Panc1 (cell line): ENCODE data around the gene DNER. TPM values are rescaled to one million over a fixed set of nuclear protein-coding genes. Genes with fewer than 3 reads are reported as not detected.
"Not testable (repeated sequence)": the region's sequence is repeated elsewhere in the genome, so short reads cannot be mapped to it uniquely, and the experiment has no call there.

Experiments used
- ATAC-seq: fragments of 200-7000 bp; cut with Tn5 transposase; 2 replicates; pipeline ENCODE4 v1.9.1; 2020; ENCODE audit warnings: mild to moderate bottlenecking, moderate library complexity
- BruUV-seq: library from RNA; stranded (reverse); fragments of 400-500 nt; replicated peaks from 2 replicates; lab custom pipeline; 2021; lab: Mats Ljungman, UMichigan
- CTCF ChIA-PET: fragments of 300-600 bp; sonication (Branson Sonifier 250); formaldehyde crosslinking; loops from one replicate; lab custom pipeline; 2022; ENCODE audit warnings: antibody characterized with exemption; lab: Charles Lee
- POLR2A ChIA-PET: fragments of 300-600 bp; sonication (Branson Sonifier 250); formaldehyde crosslinking; loops from one replicate; lab custom pipeline; 2022; ENCODE audit warnings: antibody characterized with exemption; lab: Charles Lee
- DNase-seq: peaks from one replicate; pipeline ENCODE4 v3.0.0-alpha.2; 2010; ENCODE audit warnings: low read depth, low spot score
- H3K27ac ChIP-seq: 2 replicates; pipeline ENCODE4 v1.5.1; 2011; ENCODE audit warnings: mild to moderate bottlenecking, low read length, inconsistent platforms
- H3K27me3 ChIP-seq: fragments of 200-500 bp; sonication (Bioruptor generic); 2 replicates; pipeline ENCODE4 v1.6.0; 2014; ENCODE audit warnings: low read length, inconsistent platforms; ENCODE audit not compliant: control insufficient read depth, insufficient read depth
- H3K36me3 ChIP-seq: fragments of 200-500 bp; sonication (Bioruptor generic); 2 replicates; pipeline ENCODE4 v1.5.1; 2014; ENCODE audit warnings: inconsistent platforms, mild to moderate bottlenecking, low read length, moderate library complexity; ENCODE audit not compliant: control insufficient read depth, insufficient read depth
- H3K4me1 ChIP-seq: 2 replicates; pipeline ENCODE4 v1.5.1; 2011; ENCODE audit warnings: inconsistent platforms, mild to moderate bottlenecking, low read length, moderate library complexity; ENCODE audit not compliant: control insufficient read depth, insufficient read depth
- H3K4me3 ChIP-seq, 2 experiments: 2 replicates each; pipeline ENCODE4 v1.5.1; 2011 to 2012; ENCODE audit warnings: low read depth in 2 of 2, low read length in 2 of 2, mild to moderate bottlenecking in 2 of 2, inconsistent platforms in 1 of 2, moderate library complexity in 1 of 2
- H3K9me3 ChIP-seq: fragments of 200-500 bp; sonication (Bioruptor generic); 2 replicates; pipeline ENCODE4 v1.5.1; 2014; ENCODE audit warnings: low read depth, mild to moderate bottlenecking, inconsistent platforms, low read length, moderate library complexity; ENCODE audit not compliant: control insufficient read depth, insufficient read depth
- POLR2AphosphoS5 ChIP-seq: IDR thresholded peaks from 2 replicates; pipeline ENCODE4 v1.6.1; 2012; ENCODE audit warnings: mild to moderate bottlenecking, low read depth, low read length, moderate library complexity
- SIN3A ChIP-seq: IDR thresholded peaks from 2 replicates; pipeline ENCODE4 v1.6.1; 2012; ENCODE audit warnings: low read depth, mild to moderate bottlenecking, low read length, moderate library complexity, borderline replicate concordance; ENCODE audit not compliant: insufficient read depth
- TCF7L2 ChIP-seq: IDR thresholded peaks from 2 replicates; pipeline ENCODE4 v1.6.1; 2011; ENCODE audit warnings: mild to moderate bottlenecking, low read depth, low read length, inconsistent platforms
- in situ Hi-C: cut with HindIII; loops from 2 replicates; pipeline ENCODE4 v1.10.0; 2016; ENCODE audit warnings: low sequenced_read_pairs, low pct_unique_long_range_greater_than_20kb
- intact Hi-C: fragments of 100-400 bp; cut with micrococcal nuclease; formaldehyde crosslinking; loops from one replicate; pipeline ENCODE4 v1.10.0; 2022; ENCODE audit not compliant: unreplicated experiment
- total RNA-seq: library from RNA; stranded (reverse); gene quantifications from one replicate; pipeline ENCODE4 v1.2.1, GENCODE V29; 2021; ENCODE audit not compliant: unreplicated experiment
- TF ChIP-seq, protein P1 (sequence below): fragments of 450-650 bp; IDR thresholded peaks from 2 replicates; pipeline ENCODE4 v1.5.1; 2017; ENCODE audit warnings: mild to moderate bottlenecking
- TF ChIP-seq, protein P2 (sequence below), 2 experiments: IDR thresholded peaks; 2 replicates each; pipeline ENCODE4 v1.6.1; 2011 to 2012; ENCODE audit warnings: low read depth in 2 of 2, control low read depth in 1 of 2, low read length in 1 of 2, mild to moderate bottlenecking in 1 of 2, moderate library complexity in 1 of 2; ENCODE audit not compliant: insufficient read depth in 1 of 2

Gene DNER
- total RNA-seq, 1 experiment from 2014 or later, result 0.31 TPM

DNA sequence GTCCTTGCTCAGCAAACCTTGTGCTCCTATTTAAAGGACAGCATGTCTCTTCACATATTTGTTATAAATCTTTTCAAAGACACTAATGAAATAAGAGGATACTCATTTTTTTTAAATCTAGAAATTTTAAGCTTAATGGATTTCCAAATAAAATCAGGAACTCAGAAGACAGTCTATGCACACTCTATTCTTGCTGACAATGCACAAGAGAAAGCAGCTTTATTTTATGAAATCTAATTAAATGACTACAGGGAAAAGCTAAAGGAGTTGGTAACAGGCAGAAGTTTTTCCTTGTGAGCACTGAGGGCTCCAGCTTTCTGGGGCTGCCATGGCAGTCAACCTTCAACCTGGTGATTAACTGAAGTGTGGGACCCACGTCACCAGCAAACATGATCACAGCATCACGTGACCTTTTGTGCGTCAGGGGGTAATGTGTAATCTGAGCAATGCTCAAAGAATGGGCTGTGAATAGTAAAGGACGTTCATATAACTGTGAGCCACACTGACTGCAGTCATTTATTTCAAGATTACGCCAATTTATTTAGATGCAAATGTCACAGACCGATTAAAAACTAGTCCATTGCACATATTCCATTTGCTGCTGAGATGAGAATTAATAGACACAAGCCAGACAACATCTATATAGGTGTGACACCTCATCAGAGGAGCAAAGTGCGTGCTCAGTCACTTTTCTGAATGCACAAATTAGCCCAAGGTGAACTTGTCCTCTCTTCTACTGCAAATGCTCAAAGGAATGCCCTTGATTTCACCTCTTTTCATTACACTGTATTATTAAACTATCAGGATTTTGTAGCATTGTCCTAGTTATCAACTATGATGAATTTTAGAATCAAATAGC is 11.6 kb upstream of the DNER start:
- Histone ChIP-seq H3K27me3 (peaks cover 3% of the 10 kb centered on the region; the same call in 1 of the 2 replicates), H3K9me3 (no peaks in the 10 kb centered on the region), H3K27ac (no peak overlapping the region), H3K36me3 (no peaks in the 10 kb centered on the region), H3K4me1 (no peaks in the 10 kb centered on the region), H3K4me3 (no peak overlapping the region)
- ATAC-seq (no peak), DNase-seq (peak; percentile 42)
- TF ChIP-seq SIN3A, result no peak
- TF ChIP-seq, protein P1, sequence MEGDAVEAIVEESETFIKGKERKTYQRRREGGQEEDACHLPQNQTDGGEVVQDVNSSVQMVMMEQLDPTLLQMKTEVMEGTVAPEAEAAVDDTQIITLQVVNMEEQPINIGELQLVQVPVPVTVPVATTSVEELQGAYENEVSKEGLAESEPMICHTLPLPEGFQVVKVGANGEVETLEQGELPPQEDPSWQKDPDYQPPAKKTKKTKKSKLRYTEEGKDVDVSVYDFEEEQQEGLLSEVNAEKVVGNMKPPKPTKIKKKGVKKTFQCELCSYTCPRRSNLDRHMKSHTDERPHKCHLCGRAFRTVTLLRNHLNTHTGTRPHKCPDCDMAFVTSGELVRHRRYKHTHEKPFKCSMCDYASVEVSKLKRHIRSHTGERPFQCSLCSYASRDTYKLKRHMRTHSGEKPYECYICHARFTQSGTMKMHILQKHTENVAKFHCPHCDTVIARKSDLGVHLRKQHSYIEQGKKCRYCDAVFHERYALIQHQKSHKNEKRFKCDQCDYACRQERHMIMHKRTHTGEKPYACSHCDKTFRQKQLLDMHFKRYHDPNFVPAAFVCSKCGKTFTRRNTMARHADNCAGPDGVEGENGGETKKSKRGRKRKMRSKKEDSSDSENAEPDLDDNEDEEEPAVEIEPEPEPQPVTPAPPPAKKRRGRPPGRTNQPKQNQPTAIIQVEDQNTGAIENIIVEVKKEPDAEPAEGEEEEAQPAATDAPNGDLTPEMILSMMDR, result no peak
- no peak for TF ChIP-seq POLR2AphosphoS5
- no peak for TF ChIP-seq TCF7L2
- TF ChIP-seq, protein P2, sequence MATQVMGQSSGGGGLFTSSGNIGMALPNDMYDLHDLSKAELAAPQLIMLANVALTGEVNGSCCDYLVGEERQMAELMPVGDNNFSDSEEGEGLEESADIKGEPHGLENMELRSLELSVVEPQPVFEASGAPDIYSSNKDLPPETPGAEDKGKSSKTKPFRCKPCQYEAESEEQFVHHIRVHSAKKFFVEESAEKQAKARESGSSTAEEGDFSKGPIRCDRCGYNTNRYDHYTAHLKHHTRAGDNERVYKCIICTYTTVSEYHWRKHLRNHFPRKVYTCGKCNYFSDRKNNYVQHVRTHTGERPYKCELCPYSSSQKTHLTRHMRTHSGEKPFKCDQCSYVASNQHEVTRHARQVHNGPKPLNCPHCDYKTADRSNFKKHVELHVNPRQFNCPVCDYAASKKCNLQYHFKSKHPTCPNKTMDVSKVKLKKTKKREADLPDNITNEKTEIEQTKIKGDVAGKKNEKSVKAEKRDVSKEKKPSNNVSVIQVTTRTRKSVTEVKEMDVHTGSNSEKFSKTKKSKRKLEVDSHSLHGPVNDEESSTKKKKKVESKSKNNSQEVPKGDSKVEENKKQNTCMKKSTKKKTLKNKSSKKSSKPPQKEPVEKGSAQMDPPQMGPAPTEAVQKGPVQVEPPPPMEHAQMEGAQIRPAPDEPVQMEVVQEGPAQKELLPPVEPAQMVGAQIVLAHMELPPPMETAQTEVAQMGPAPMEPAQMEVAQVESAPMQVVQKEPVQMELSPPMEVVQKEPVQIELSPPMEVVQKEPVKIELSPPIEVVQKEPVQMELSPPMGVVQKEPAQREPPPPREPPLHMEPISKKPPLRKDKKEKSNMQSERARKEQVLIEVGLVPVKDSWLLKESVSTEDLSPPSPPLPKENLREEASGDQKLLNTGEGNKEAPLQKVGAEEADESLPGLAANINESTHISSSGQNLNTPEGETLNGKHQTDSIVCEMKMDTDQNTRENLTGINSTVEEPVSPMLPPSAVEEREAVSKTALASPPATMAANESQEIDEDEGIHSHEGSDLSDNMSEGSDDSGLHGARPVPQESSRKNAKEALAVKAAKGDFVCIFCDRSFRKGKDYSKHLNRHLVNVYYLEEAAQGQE (IDR thresholded peaks at IDR 0.05; ENCODE audit: insufficient read depth in 1 of 2, low read depth in 2 of 2, low read length in 1 of 2), result no peak
- ChIA-PET POLR2A (no interaction called here), CTCF (no interaction called here)
- BruUV-seq, result no TSS peak
- intact Hi-C loops, result no loop called here
- in situ Hi-C loops, result no loop called here

DNA sequence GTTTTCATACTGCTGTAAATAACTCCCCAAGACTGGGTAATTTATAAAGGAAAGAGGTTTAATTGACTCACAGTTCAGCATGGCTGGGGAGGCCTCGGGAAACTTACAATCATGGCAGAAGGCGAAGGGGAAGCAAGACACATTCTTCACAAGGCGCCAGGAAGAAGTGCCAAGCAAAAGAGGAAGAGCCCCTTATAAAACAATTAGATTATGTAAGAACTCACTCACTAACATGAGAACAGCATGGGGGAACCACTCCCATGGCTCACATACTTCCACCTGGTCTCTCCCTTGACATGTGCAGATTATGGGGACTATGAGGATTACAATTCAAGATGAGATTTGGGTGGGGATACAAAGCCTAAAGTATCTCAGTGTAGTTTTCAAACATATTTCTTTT is 8.8 kb upstream of the DNER start:
- H3K36me3 ChIP-seq, DNase-seq, H3K27me3 ChIP-seq, CTCF ChIA-PET, ATAC-seq, H3K4me1 ChIP-seq, H3K27ac ChIP-seq, in situ Hi-C loops, POLR2A ChIA-PET, BruUV-seq, H3K9me3 ChIP-seq, intact Hi-C loops, H3K4me3 ChIP-seq: not testable (repeated sequence)
